NCI-H748 (cell line): Measurements from ENCODE around the gene SOS2.
A peak's percentile ranks its signal among the peaks of the same experiment; 100 is the strongest.

Experiments used
- DNase-seq: peaks from one replicate; lab custom pipeline; 2025; ENCODE audit not compliant: unreplicated experiment; lab: John Stamatoyannopoulos, UW

The SOS2 gene

GRCh38 chr14:50116966-50117365, 114.4 kb downstream of the SOS2 start:
- DNase-seq, result no peak

GRCh38 chr14:50116181-50116956, 115.0 kb downstream of the SOS2 start, which contains the start of gene VCPKMT:
Gene VCPKMT (minus strand): TSS chr14:50116572. CDS start chr14:50116552, 20 bp downstream.
- peak; percentile 96 for DNase-seq

- DNase-seq, result no peak
Measured at GRCh38 chr14:50113381-50114035, 117.9 kb downstream of the SOS2 start.

- no peak for DNase-seq
Measured at GRCh38 chr14:50110323-50111037, 120.9 kb downstream of the SOS2 start.

GRCh38 chr14:50109342-50109741, 122.0 kb downstream of the SOS2 start:
- DNase-seq, result no peak

GRCh38 chr14:50107850-50108249, 123.5 kb downstream of the SOS2 start:
- no peak for DNase-seq

GRCh38 chr14:50106178-50106577, 125.2 kb downstream of the SOS2 start:
- DNase-seq, result no peak

GRCh38 chr14:50103558-50103957, 127.8 kb downstream of the SOS2 start:
- DNase-seq, result no peak

- no peak for DNase-seq
Measured at GRCh38 chr14:50101417-50101816, 130.0 kb downstream of the SOS2 start.

GRCh38 chr14:50100805-50101204, 130.6 kb downstream of the SOS2 start:
- DNase-seq, result no peak

GRCh38 chr14:50099335-50099734, 132.0 kb downstream of the SOS2 start:
- DNase-seq, result no peak

- DNase-seq, result no peak
Measured at GRCh38 chr14:50095895-50096294, 135.5 kb downstream of the SOS2 start.

GRCh38 chr14:50094056-50094755, 137.2 kb downstream of the SOS2 start:
- no peak for DNase-seq

- no peak for DNase-seq
Measured at GRCh38 chr14:50093496-50093895, 137.9 kb downstream of the SOS2 start.

- DNase-seq, result no peak
Measured at GRCh38 chr14:50092006-50092555, 139.3 kb downstream of the SOS2 start.

- DNase-seq, result no peak
Measured at GRCh38 chr14:50091240-50091913, 140.0 kb downstream of the SOS2 start.

GRCh38 chr14:50089208-50089607, 142.2 kb downstream of the SOS2 start:
- no peak for DNase-seq

- DNase-seq, result no peak
Measured at GRCh38 chr14:50088731-50089130, 142.6 kb downstream of the SOS2 start.

- DNase-seq, result no peak
Measured at GRCh38 chr14:50088117-50088515, 143.3 kb downstream of the SOS2 start.

- DNase-seq, result no peak
Measured at GRCh38 chr14:50087341-50088116, 143.8 kb downstream of the SOS2 start.
